Measurements from ENCODE around the gene TMEM51. TPM values are rescaled to one million over a fixed set of nuclear protein-coding genes. Genes with fewer than 3 reads are reported as not detected.

TMEM51 gene
- total and polyA plus RNA-seq, 2 donors (not counting 1 experiment from before 2014, with no cell fraction given), result 0.06 to 0.30 TPM

GRCh38 chr1:15207031-15207828 is 53.7 kb downstream of the TMEM51 start:
- POLR2A ChIA-PET, result no interaction called here
- Histone ChIP-seq H2AFZ (ENCODE audit: insufficient read depth, low read depth, low read length, poor library complexity, severe bottlenecking) (no peak overlapping the region), H3K27ac (ENCODE audit: low read length in 2 of 2) (no peak overlapping the region), H3K36me3 (replicated peaks in 1 of 2; ENCODE audit: control extremely low read depth in 1 of 2, control insufficient read depth in 1 of 2, extremely low read depth in 1 of 2, insufficient read depth in 2 of 2, low read length in 1 of 2) (no peaks in the 10 kb centered on the region), H4K20me1 (ENCODE audit: control insufficient read depth, insufficient read depth, low read length, poor library complexity, severe bottlenecking) (no peaks in the 10 kb centered on the region), H3K4me2 (replicated peaks; ENCODE audit: low read depth, low read length, poor library complexity, severe bottlenecking) (no peak overlapping the region), H3K4me3 (ENCODE audit: control extremely low read depth in 1 of 5, extremely low read depth in 1 of 5, insufficient read depth in 1 of 5, low read depth in 2 of 5, low read length in 4 of 5) (no peak overlapping the region), H3K79me2 (ENCODE audit: control insufficient read depth, insufficient read depth, low read length) (no peaks in the 10 kb centered on the region), H3K4me1 (ENCODE audit: control insufficient read depth in 2 of 2, insufficient read depth in 2 of 2, low read length in 2 of 2) (no peaks in the 10 kb centered on the region), H3K9ac (ENCODE audit: low read length) (no peak overlapping the region), H3K27me3 (replicated peaks in 1 of 4; ENCODE audit: control extremely low read depth in 1 of 4, control insufficient read depth in 3 of 4, insufficient read depth in 4 of 4, low read length in 3 of 4) (peaks cover 0 to 3% (median 0%) of the 10 kb centered on the region in 4 experiments), H3K9me3 (ENCODE audit: control extremely low read depth in 1 of 3, control insufficient read depth in 2 of 3, insufficient read depth in 1 of 3, low read length in 2 of 3) (no peaks in the 10 kb centered on the region)
- no peaks in the 10 kb centered on the region for H3K9me3 Mint-ChIP-seq (ENCODE audit: insufficient read depth)
- no peak overlapping the region for H3K27ac Mint-ChIP-seq
- H3K27me3 Mint-ChIP-seq, result peaks cover 27% of the 10 kb centered on the region
- ATAC-seq (ENCODE audit: low read depth) (no peak), DNase-seq (no peak)
- CTCF ChIA-PET, result interaction anchor here (0.6 kb wide), 1 partner anchor 35 kb away, joined by 3 read pairs; no protein-coding TSS in a partner anchor
- H3K4me3 Mint-ChIP-seq, result no peak overlapping the region
- TF ChIP-seq EZH2 (IDR thresholded peaks at IDR 0.05; ENCODE audit: borderline replicate concordance, insufficient read depth, low read depth, low read length, poor library complexity, severe bottlenecking) (no peak), CTCF (IDR thresholded peaks at IDR 0.05) (no peak)
- WGBS (ENCODE audit: insufficient coverage), result 92% methylated on average over 25 of the region's 25 CpGs
- intact Hi-C loops (cut with micrococcal nuclease), result no loop called here
- no peaks in the 10 kb centered on the region for H3K4me1 Mint-ChIP-seq

- no peaks in the 10 kb centered on the region for H3K4me1 Mint-ChIP-seq
- Histone ChIP-seq H4K20me1 (ENCODE audit: control insufficient read depth, insufficient read depth, low read length, poor library complexity, severe bottlenecking) (no peaks in the 10 kb centered on the region), H3K27me3 (replicated peaks in 1 of 4; ENCODE audit: control extremely low read depth in 1 of 4, control insufficient read depth in 3 of 4, insufficient read depth in 4 of 4, low read length in 3 of 4) (peaks cover 0 to 3% (median 0%) of the 10 kb centered on the region in 4 experiments), H3K9ac (ENCODE audit: low read length) (no peak overlapping the region), H3K79me2 (ENCODE audit: control insufficient read depth, insufficient read depth, low read length) (no peaks in the 10 kb centered on the region), H3K9me3 (ENCODE audit: control extremely low read depth in 1 of 3, control insufficient read depth in 2 of 3, insufficient read depth in 1 of 3, low read length in 2 of 3) (no peaks in the 10 kb centered on the region), H3K4me2 (replicated peaks; ENCODE audit: low read depth, low read length, poor library complexity, severe bottlenecking) (no peak overlapping the region), H2AFZ (ENCODE audit: insufficient read depth, low read depth, low read length, poor library complexity, severe bottlenecking) (no peak overlapping the region), H3K4me1 (ENCODE audit: control insufficient read depth in 2 of 2, insufficient read depth in 2 of 2, low read length in 2 of 2) (no peaks in the 10 kb centered on the region), H3K36me3 (replicated peaks in 1 of 2; ENCODE audit: control extremely low read depth in 1 of 2, control insufficient read depth in 1 of 2, extremely low read depth in 1 of 2, insufficient read depth in 2 of 2, low read length in 1 of 2) (no peaks in the 10 kb centered on the region), H3K4me3 (ENCODE audit: control extremely low read depth in 1 of 5, extremely low read depth in 1 of 5, insufficient read depth in 1 of 5, low read depth in 2 of 5, low read length in 4 of 5) (no peak overlapping the region), H3K27ac (ENCODE audit: low read length in 2 of 2) (no peak overlapping the region)
- H3K9me3 Mint-ChIP-seq (ENCODE audit: insufficient read depth), result no peaks in the 10 kb centered on the region
- no peak for TF ChIP-seq EZH2 (IDR thresholded peaks at IDR 0.05; ENCODE audit: borderline replicate concordance, insufficient read depth, low read depth, low read length, poor library complexity, severe bottlenecking)
- no peak for TF ChIP-seq CTCF (IDR thresholded peaks at IDR 0.05)
- CTCF ChIA-PET, result no interaction called here
- POLR2A ChIA-PET, result no interaction called here
- intact Hi-C loops (cut with micrococcal nuclease), result no loop called here
- DNase-seq (no peak), ATAC-seq (ENCODE audit: low read depth) (no peak)
- 90% methylated on average over 2 of the region's 6 CpGs for whole genome bisulfite sequencing (ENCODE audit: insufficient coverage)
- H3K4me3 Mint-ChIP-seq, result no peak overlapping the region
- H3K27me3 Mint-ChIP-seq, result peaks cover 31% of the 10 kb centered on the region
- H3K27ac Mint-ChIP-seq, result no peak overlapping the region
Observed at GRCh38 chr1:15207829-15208429, 54.4 kb downstream of the TMEM51 start.
